HT1080 (cell line): ENCODE measurements around the gene FAM171A1. TPM values are rescaled to one million over a fixed set of nuclear protein-coding genes. Genes with fewer than 3 reads are reported as not detected.
"Not testable (repeated sequence)": the region's sequence is repeated elsewhere in the genome, so short reads cannot be mapped to it uniquely, and the experiment has no call there.

Experiments used
- DNase-seq: peaks from one replicate; pipeline ENCODE4 v3.0.0-alpha.2; 2015; ENCODE audit warnings: low read depth
- polyA plus RNA-seq, 2 experiments: library from polyadenylated mRNA; depleted of rRNA; stranded (reverse); fragments of >200 nt; gene quantifications; 2 replicates each; pipeline ENCODE4 v1.2.3, GENCODE V29; 2015
- total RNA-seq: library from RNA; depleted of rRNA; stranded (reverse); fragments of >200 nt; shearing (Covaris generic); gene quantifications from 2 replicates; pipeline ENCODE4 v1.2.3, GENCODE V29; 2014; rRNA removed

FAM171A1 gene
- total RNA-seq = 35.9 and 41.3 TPM in 2 replicates
- 53.2 and 55.0 TPM in 2 replicates for polyA plus RNA-seq (2015; cell fraction: cytosol; rRNA removed)
- 31.1 and 33.6 TPM in 2 replicates for polyA plus RNA-seq (2015; cell fraction: nucleus; rRNA removed)

DNA sequence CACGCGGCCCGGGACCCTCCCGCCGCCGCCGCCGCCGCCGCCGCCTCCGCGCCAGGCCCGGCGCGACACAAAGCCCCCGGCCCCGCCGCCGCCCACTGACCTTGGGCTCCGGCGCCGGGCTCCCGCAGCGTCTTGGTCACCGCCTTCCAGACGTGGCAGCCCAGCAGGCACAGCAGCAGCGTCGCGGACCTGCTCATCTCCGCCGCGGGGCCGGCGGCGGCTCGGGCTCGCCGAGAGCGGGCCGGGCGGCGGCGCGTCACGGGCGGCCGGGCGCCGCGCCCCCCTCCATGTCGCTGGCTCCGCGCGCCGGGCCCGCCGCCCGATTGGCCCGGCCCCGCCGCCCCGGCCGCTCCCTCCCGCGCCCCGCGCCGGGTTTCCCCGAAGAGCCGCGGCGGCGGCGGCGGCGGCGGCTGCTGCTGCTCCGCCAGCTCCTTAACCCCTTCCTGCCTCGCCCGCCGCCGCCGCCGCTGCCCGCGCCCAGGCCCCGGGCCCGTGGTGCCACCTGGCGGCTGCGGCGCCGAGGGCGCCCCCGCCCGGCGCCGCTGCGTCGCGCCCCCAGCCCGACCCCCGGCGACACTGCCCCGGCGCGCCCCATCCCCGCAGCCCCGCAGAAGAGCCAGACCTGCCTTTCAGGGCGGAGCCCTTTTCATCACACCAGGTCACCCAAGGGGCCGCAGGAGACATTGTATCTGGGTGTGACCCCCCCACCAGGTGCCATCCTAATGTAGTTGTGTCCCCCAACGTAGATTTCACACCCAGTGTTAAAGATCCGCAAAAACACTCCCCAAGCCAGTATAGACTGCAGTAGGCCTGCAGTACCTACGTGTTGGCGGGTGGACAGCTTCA, at the start of gene FAM171A1:
FAM171A1 (minus strand) TSS at position 434 of the 846 bp plus-strand sequence; CDS start at position 197, 237 bp downstream.
- no peak for DNase-seq

DNA sequence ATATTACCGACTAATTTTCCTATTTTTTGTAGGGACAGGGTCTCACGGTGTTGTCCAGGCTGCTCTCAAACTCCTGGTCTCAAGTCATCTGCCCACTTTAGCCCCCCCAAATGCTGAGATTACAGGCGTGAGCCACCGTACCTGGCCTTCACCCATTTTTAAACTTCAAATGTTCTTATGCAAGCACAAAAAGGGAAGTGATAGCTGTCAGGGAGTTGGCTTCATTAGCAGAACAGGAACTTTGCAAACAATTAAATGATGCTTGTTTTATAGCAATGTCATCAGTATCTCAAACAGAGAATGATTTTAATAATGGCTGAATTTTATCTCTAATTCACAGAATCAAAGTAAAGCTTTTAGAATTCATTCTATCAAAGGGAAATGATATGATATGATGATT, 49.8 kb upstream of the FAM171A1 start:
- DNase-seq = no peak

DNA sequence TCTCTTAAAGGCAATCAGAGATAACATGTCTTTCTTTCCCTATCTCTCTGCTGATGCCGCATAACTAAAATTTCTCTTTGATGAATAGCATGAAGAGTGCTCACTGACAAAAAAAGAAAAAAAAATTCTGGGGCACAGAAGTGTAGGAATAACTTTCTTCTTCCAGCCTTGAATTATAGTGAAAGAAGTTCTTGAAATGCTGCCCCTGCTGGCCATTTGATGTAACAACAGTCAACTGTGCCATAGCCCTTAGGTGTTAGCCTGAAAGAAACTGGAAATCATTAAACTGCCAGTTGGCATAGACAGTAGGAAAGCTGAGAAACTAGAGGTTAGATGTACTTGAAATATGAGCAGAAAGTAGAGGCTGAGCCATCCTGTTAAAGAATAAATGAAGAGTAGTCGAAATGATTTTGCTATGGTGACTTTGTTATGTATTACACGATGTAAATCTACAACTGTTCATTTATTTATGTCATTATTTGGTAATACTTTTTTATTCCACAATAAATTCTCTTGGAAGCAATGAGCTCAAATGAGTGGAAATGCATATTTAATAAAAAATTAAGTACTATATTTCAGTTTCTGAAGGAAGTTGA, 48.3 kb upstream of the FAM171A1 start:
- peak; percentile 18 for DNase-seq

GRCh38 chr10:15416034-15416433, 44.9 kb upstream of the FAM171A1 start:
- DNase-seq = no peak

- no peak for DNase-seq
Measured at GRCh38 chr10:15411010-15411409, 39.9 kb upstream of the FAM171A1 start.

- DNase-seq = not testable (repeated sequence)
Measured at GRCh38 chr10:15409350-15409749, 38.3 kb upstream of the FAM171A1 start.

DNA sequence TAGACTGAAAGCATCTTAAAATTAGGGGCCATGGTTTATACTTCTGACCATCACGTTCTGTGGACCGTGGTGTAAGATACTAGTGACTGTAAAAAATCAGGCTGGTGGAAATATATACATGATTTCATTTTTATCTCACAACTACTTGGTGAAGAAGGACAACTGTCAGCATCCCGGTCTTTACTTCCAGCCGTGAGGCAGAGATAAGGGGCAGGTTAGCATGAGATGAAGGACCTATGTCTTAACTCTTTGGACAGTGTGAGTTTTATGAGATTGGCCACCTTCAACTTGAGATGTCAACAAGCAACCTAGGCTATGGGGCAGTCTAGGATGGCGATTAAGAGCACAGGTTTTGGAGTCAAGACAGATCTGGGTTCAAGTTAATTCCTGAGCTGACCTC, 37.5 kb upstream of the FAM171A1 start:
- no peak for DNase-seq

DNA sequence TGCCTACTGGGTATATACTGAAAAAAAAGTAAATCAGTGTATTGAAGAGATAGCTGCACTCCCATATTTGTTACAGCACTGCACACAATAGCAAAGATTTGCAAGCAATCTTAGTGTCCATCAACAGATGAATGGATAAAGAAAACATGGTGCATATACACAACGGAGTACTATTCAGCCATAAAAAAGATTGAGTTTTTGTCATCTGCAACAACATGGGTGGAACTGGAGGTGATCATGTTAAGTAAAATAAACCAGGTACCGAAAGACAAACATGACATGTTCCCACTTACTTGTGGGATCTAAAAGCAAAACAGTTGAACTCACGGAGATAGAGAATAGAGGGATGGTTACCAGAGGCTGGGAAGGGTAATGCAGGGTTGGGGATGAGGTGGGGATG, 34.2 kb upstream of the FAM171A1 start:
- no peak for DNase-seq

DNA sequence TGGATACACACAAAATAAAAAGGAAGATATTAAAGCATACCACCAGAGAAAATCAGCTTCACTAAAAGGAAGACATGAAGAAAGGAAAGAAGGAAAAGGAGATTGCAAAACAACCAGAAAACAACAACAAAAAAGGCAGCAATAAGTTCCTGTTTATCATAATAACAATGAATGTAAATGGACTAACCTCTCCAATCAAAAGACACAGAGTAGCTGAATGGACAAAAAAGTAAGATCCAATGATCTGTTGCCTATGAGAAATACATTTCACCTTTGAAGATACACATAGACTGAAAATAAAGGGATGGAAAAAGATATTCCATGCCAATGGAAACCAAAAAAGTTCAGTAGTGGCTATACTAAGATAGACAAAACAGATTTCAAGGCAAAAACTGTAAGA, 30.3 kb upstream of the FAM171A1 start:
- no peak for DNase-seq

GRCh38 chr10:15400461-15400860, 29.4 kb upstream of the FAM171A1 start:
- DNase-seq = not testable (repeated sequence)

GRCh38 chr10:15399060-15399661, 28.1 kb upstream of the FAM171A1 start:
- DNase-seq = no peak

- no peak for DNase-seq
Measured at GRCh38 chr10:15395935-15396334, 24.8 kb upstream of the FAM171A1 start.

- DNase-seq = no peak
Measured at GRCh38 chr10:15393139-15393825, 22.2 kb upstream of the FAM171A1 start.

GRCh38 chr10:15391491-15391890, 20.4 kb upstream of the FAM171A1 start:
- DNase-seq = no peak

DNA sequence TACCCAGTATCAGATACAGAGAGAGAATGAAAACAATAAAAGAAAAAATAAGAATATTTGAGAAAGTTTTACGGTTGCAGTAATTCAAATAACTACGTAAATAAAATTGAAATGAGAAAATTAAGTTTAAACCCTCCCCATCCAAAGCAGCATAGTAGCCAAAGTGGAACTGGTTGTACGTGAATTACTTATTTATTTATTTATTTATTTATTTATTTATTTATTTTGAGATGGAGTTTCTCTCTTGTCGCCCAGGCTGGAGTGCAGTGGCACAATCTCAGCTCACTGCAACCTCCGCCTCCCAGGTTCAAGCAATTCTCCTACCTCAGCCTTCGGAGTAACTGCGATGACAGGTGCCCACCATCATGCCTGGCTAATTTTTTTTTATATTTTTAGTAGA, 17.1 kb upstream of the FAM171A1 start:
- not testable (repeated sequence) for DNase-seq

DNA sequence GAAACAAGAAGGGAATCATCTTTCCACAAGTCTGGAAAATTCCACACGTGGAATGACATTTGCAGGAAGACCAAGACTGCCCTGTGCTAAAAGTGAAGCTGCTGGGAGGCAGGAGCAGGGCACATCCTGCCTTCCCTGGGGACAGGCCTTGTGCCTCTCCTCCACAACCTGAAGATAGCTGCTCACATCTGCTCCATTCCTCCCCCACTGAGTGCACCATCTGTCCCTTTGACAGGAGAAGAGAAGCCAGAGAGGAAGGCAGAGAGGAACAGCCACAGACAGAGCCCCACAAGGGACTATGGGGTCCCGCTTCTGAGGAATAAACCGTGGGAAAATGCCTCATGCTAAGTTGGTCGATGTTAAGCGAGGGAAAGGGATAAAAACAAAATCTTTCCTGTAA, 15.9 kb upstream of the FAM171A1 start:
- no peak for DNase-seq

GRCh38 chr10:15385552-15386455, 14.7 kb upstream of the FAM171A1 start:
- no peak for DNase-seq

GRCh38 chr10:15381420-15381819, 10.3 kb upstream of the FAM171A1 start:
- DNase-seq = no peak

GRCh38 chr10:15379078-15379477, 8.0 kb upstream of the FAM171A1 start:
- no peak for DNase-seq

GRCh38 chr10:15378569-15378968, 7.5 kb upstream of the FAM171A1 start:
- no peak for DNase-seq

DNA sequence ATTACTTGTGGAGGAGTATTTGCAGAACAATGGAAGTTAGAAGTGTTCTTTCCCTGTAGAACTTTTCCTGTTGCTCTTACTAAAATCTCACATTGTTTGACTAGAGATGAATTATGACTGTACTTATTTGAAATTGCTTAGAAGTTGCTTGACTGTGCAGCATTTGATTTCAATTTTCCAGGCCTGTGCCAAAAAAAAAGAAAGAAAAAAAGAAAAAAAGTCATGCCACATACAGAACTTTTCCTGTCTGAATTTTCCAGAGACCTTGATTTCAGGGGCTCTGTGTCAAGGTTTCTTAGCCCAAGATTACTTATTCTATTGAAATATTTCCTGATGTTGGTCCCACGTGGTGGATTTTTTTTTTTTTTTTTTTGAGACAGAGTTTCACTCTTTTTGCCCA, 3.5 kb upstream of the FAM171A1 start:
- DNase-seq = no peak
